ENCODE results near the gene RPL21.
"Not testable (repeated sequence)": the region's sequence is repeated elsewhere in the genome, so short reads cannot be mapped to it uniquely, and the experiment has no call there.

The RPL21 gene

DNA sequence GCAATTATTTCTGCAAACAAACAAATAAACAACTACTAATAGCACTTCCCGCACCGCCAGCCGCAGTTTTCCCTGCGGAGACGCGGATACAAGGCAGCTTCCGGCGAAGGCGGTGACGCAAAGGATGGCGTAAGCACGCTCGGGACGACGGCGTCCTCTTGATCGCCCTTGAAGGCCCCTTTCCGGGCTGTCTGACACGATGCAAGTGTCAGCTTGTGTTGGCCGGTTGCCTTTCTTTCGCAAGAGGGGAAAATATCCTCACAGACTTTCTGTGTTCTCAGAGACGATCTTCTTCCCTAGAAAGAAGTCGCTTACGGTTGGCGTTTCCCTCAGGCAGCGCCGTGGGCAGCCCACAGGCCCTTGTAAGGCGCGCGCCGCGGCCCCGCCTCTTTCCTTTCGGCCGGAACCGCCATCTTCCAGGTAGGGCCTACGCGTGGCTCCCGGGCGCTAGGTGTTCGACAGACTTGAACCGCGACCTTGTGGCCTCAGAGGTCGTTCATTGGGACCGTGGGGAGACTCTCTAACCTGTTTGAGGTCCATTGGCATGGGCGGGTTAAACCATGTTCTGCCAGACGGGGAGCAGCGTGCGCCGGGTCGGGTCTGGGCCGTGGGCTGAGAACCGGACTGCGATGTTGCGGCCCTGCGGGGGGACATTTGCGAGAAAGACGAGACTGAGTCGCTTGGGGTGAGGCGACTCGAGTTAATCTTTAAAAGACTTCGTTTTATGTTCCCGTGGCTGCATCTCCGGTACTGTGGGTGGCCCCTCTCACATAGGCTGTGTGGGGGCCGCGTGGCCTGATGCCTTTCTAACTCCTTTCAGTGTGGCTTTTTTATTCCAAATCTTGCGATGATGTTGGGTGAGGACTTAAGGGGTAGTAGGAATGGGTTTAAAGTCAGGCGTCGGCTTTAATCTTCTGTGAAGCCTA lies at the start of gene RPL21:
Gene RPL21, plus strand, starts transcription at position 393 of the 926 bp plus-strand sequence. CDS start 2,219 bp downstream, outside the sequence.
- DNase-seq (ENCODE audit: low spot score) = peak; percentile 92

DNA sequence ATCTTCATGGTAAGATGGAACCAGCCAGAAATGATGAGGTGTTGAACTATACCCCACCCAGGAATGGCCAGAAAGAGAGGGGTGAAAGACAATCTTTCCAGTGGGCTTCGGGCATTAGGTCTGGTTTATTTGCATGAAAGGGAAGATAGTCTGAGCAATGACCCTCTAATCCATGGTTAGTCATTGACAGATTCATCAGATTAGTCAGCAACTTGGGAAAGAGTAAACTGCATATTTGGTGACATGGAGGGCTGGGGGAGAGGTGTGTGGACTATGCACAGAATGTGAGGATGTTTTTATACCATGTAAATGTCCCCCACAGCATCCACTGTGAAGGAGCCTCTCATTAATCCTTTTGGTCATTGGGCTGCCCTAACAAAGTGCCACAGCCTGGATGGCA lies 49.7 kb upstream of the RPL21 start:
- DNase-seq (ENCODE audit: low spot score) = no peak

DNA sequence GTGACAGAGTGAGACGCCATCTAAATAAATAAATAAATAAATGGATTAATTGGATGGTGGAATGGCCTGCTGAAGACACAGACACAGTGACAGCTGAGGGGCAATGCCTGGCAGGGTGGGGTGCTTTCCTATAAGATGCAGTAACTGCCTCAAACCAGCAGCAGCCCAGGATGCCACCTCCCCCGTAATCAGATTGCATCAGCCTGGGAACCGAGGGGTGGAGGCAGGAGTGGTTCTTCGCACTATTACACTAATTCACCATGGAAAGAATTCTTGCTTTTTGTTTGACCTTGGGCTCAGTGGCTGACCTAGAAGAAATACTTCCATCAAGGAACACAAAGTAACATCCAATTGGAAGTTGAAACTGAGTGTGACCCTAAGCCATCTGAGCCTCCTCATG lies 48.2 kb upstream of the RPL21 start:
- no peak for DNase-seq (ENCODE audit: low spot score)

DNA sequence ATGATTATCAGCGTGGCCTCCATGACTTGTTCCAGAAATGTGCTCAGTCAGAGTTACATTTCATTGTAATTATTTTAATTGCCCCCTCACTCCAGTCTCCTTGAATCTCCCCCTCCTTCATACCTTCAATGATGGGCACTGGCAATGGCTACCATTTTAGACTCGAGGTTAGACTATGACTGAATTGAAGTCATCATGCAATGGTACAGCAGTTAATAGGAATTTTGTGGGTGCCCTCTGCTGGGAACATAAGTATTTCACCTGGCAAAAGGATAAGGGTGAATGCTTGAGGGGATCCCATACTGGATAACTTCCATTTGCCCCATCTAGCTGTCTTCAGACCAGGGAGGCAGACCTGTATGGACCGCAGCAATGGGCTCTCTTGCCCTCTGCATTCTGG lies 47.5 kb upstream of the RPL21 start:
- no peak for DNase-seq (ENCODE audit: low spot score)

DNA sequence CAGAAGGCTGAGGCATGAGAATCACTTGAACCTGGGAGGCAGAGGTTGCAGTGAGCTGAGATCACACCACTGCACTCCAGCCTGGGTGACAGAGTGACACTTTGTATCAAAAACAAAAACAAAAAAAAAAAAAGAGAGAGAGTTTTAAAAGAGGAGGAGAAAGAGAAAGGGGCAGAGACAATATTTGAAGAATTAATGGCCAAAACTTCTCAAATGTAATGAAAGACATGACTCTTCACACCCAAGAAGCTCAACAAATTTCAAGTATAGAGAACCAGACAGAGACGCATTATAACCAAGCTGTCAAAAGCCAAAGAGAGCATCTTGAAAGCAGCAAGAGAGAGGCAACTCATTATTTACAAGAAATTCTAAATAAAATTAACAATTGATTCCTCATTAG lies 42.8 kb upstream of the RPL21 start:
- DNase-seq (ENCODE audit: low spot score) = no peak

DNA sequence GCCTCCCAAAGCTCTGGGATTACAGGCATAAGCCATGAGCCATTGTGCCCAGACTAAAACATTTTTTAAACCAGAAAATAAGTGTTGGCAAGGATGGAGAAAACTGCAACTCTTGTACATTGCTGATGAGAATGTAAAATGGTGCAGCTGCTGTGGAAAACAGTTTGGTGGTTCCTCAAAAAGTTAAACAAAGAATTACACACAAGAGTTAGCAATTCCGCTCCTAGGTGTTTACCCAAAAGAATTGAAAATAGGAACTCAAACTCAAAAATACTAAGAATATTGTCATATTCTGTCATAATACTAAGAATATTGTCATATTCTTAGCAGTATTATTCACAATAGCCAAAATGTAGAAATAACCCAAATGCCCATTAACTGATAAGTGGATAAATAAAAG lies 40.1 kb upstream of the RPL21 start:
- no peak for DNase-seq (ENCODE audit: low spot score)

DNA sequence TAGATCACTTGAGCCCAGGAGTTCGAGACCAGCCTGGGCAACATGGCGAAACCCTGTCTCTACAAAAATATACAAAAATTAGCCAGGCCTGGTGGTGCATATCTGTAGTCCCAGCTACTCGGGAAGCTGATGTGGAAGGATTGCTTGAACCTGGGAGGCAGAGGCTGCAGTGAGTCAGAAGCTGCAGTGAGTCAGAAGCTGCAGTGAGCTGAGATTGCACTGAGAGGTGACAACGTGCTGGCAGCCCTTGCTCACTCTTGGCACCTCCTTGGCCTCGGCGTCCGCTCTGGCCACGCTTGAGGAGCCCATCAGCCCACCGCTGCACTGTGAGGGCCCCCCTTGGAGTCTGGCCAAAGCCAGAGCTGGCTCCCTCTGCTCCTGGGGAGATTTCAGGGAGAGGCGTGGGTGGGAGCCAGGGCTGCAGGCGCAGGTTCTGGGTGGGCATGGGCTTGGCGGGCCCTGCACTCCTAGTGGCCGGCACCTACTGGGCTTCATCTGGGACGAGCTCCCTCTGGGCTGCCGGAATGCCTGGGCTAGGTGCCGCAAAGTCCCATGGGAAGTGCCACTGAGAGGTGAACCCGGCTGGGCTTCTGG lies 39.5 kb upstream of the RPL21 start:
- no peak for DNase-seq (ENCODE audit: low spot score)

DNA sequence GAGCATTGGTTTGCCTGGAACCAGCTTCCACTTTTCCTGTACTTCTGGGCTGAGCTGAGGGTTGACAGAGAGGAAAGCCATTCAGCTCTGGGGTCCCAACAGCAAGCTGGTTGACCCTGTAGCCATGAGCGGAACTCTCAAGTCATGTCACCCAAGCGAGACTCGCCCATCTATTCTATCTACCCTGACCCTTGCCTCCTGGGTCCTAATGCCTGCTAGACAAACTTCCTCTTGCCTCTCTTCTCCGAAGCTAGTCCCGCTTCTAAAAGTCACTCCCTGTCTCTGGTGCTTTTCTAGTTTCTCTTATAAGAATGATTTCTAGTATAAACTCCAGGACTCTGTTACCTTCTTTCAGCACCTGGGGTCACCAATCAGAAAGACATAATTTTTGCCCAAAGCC lies 38.0 kb upstream of the RPL21 start:
- not testable (repeated sequence) for DNase-seq (ENCODE audit: low spot score)

DNA sequence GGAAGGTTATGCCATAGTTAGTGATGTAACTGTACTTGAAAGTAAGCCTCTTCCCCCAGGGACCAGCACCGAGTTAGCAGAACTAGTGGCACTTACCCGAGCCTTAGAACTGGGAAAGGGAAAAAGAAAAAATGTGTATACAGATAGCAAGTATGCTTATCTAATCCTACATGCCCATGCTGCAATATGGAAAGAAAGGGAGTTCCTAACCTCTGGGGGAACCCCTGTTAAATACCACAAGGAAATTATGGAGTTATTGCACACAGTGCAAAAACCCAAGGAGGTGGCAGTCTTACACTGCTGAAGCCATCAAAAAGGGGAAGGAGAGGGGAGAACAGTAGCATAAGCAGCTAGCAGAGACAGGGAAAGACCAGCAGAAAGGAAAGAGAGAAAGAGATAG lies 33.6 kb upstream of the RPL21 start:
- DNase-seq (ENCODE audit: low spot score) = not testable (repeated sequence)

DNA sequence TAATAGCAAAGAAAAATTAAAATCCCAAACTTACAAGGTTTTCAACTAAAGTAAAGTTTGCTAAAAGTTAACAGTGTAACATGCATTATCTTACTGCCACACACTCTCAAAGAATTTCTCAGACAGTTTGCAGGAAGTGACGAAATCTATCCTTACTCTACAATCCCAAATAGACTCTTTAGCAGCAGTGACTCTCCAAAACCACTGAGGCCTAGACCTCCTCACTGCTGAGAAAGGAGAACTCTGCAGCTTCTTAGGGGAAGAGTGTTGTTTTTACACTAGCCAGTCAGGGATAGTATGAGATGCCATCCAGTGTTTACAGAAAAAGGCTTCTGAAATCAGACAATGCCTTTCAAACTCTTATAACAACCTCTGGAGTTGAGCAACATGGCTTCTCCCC lies 32.5 kb upstream of the RPL21 start:
- not testable (repeated sequence) for DNase-seq (ENCODE audit: low spot score)

DNA sequence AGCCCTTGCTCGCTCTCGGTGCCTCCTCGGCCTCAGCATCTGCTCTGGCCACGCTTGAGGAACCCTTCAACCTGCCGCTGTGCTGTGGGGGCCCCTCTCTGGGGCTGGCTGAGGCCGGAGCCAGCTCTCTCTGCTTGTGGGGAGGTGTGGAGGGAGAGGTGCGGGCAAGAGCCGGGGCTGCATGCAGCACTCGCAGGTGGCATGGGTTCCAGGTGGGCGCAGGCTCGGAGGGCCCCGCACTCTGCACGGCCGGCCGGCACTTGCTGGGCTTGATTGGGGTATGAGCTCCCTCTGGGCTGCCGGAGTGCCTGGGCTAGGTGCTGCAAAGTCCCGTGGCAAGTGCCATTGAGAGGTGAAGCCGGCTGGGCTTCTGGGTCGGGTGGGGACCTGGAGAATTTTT lies 31.7 kb upstream of the RPL21 start:
- DNase-seq (ENCODE audit: low spot score) = no peak

DNA sequence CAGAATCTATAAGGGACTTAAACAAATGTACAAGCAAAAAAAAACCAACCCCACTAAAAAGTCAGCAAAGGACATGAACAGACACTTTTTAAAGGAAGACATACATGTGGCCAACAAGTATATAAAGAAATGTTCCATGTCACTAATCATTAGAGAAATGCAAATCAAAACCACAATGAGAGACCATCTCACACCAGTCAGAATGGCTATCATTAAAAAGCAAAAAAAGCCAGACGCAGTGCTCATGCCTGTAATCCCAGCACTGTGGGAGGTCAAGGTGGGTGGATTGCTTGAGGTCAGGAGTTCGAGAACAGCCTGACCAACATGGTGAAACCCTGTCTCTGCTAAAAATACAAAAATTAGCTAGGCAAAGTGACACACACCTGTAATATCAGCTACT lies 29.3 kb upstream of the RPL21 start:
- DNase-seq (ENCODE audit: low spot score) = not testable (repeated sequence)

DNA sequence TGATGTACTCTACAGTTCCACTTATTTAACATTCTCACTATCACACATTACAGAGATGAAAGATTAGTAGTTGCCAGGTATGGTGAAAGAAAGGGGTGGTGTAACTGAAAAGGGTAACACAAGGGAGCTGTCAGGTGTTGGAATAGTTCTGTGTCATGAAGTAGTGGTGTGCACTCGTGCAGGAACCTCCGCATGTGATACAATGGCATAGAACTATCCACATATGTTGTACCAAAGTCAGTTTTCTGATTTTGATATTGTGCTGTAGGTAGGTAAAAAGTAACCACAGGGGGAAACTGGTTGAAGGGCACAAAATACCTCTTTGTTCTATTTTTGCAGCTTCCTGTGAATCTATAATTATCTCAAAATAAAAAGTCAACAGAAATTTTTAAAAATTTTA lies 24.4 kb upstream of the RPL21 start:
- no peak for DNase-seq (ENCODE audit: low spot score)

DNA sequence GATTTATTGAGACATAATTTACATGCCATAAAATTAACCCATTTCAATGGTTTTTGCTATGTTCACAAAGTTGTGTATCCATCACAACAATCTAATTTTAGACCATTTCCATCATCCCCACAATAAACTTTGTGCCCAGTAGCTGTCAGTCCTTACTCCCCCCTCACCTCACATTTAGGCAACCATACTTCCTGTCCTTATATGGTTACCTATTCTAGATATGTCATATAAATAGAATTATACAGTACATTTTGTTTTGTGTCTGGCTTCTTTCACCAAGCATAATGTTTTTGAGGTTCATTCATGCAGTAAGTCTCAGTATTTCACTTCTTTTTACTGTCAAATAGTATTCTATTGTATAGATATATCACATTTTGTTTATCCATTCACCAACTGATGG lies 23.2 kb upstream of the RPL21 start:
- no peak for DNase-seq (ENCODE audit: low spot score)

DNA sequence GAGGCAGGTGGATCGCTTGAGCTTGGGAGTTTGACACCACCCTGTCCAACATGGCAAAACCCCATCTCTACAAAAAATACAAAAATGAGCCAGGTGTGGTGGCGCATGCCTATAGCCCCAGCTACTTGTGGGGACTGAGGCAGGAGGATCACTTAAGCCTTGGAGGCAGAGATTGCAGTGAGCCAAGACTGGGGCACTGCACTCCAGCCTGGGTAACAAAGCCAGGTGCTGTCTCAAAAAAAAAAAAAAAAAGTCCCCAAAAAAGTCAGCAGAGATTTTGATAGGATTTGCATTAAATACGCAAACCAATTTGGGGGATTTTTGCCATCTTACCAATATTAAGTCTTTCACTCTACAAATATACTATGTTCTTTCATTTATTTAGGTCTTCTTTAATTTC lies 21.7 kb upstream of the RPL21 start:
- no peak for DNase-seq (ENCODE audit: low spot score)

DNA sequence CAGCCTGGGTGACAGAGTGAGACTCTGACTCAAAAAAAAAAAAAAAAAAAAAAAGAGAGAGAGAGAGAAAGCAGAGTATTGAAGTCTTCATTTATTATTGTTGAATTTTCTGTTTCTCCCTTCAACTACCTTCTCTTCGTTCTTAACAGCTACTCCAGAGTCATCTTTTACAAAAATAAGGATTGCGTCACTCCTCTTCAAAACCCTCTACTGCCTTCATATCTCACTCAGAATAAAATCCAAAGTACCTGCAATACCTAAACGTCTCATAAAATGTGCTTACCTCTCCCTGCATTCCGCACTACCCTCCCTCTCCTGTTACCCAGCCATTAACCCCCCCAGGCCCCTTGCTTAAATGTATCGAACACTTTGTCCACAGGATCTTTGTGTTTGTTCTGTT lies 17.4 kb upstream of the RPL21 start:
- DNase-seq (ENCODE audit: low spot score) = no peak

DNA sequence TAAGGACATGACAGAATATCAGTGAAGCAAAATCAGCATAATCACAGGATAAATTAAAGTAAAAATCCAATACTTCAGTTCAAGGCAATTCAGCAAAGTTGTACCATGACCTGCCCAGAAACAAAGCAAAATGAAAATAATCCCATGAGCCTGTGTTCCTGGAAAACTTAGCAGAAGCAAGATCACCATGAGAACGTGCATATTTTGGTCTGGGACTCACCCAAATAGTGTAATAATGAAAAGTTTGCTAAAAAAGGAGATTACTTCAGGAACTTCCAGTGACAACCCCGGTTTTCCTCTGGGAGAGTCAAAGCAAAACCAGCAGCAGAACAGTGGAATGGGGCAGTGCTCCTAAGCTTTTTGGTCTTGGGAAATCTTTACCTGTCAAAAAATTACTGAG lies 14.9 kb upstream of the RPL21 start:
- no peak for DNase-seq (ENCODE audit: low spot score)

DNA sequence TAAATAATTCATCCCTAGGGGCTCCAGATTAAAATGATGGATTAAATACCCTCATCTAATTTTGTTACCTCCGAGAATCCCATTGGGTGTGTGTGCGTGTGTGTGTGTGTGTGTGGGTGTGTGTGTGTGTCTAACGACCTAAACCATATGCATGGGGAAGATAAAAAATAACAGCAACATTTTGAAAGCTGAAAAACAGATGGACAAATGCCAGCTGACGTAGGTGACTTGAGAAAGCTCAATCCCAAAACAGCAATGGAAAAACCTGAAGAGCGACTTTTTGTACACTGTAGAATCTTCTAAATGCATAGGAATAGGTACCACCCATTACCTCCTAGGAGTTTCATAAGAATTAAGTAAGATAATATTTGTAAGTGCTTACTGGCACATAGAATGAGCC lies 8.7 kb upstream of the RPL21 start:
- no peak for DNase-seq (ENCODE audit: low spot score)

DNA sequence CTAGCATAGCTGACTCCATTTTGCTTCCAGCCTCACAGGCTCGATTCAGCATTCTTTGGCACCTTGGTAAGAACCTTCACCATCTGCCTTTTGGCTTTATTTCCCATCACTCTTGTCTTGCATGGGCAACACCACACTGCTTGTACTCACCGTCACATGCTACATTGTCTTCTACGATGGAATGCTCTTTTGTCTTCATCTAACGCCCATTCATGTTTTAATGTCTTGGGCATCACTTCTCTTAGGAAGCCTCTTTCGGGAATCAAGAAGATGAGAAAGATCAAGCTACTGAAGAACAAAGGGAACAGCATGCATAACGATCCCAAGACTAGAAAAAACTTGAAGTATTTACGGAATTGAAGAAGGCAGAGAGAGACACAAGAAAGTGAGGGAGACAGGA lies 5.7 kb upstream of the RPL21 start:
- no peak for DNase-seq (ENCODE audit: low spot score)

DNA sequence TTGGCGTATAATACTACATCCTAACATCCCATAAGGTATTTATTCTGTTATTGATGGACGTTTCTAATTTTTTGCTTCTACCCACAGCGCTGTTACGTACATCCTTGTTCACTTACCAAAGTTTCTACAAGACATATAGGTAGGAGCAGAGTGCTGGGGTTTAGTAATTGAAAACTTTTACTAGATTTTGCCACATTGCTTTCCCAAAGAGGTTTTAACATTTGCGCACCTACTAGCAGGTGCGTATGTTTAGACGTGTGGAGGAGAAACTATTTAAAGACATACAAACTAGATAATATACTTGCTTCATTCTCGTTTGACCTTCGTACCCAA lies 559 bp upstream of the RPL21 start:
- DNase-seq (ENCODE audit: low spot score) = no peak

DNA sequence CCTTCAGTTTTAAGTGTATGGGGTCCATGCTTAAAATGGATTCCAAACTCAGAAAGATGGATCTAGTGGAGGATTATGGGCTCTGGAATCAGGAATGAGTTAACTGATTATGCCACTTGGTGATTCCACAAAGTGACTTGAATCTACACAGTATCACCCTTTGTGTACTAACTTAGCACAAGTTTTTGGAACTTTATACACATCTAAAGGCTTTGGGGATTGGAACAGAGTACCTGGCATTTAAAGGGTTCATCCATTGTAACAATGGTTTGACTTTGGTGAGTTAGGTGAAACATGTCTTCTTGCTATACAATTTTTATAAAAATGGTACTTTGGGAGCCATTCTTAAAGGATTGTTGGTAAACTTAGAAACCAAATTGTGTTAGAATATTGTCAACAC lies 1.1 kb downstream of the RPL21 start:
- DNase-seq (ENCODE audit: low spot score) = no peak

DNA sequence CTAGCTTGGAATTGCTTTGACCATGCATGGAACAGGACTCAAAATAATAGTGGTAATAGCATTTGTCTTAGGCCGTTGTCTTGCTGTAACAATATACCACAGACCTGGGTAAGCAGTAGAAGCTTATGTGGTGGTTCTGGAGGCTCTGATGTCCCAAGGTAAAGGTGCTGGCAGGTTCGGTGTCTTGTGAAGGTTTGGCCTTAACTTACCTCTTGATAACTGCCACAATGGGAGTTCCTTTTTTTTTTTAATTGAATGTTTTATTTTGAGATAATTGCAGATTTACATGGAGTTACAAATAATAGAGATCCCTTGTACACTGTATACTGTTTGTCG lies 5.8 kb downstream of the RPL21 start:
- DNase-seq (ENCODE audit: low spot score) = no peak

DNA sequence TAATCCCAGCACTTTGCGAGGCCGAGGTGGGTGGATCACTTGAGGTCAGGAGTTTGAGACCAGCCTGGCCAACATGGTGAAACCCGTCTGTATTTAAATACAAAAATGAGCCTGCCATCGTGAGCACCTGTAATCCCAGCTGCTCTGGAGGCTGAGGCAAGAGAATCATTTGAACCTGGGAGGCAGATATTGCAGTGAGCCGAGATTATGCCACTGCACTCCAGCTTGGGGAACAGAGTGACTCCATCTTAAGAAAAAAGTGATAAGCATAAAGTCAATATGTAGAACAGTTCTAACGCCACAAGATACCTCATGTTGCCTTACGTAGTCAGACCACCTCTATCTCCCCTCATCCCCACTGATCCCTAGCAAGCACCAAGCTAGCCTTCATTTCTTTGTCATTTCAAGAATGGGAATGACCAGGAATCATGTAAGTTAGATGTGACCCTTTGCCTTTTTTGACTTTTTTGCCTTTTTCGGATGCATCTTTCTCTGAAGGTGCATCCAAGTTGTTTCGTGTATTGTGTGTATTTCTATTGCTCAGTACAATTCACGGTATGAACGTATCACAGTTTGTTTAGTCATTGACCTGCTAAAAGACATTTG lies 6.4 kb downstream of the RPL21 start:
- no peak for DNase-seq (ENCODE audit: low spot score)
